HFF-Myc (cell line): ENCODE data around the gene RUNX2.

Experiments used
- DNase-seq: peaks from one replicate; pipeline ENCODE4 v3.0.0-alpha.2; 2011; ENCODE audit warnings: low read depth; ENCODE audit errors: extremely low read depth
- H3K4me3 ChIP-seq: replicated peaks from 2 replicates; pipeline ENCODE4 v1.5.1; 2011; ENCODE audit warnings: low read depth, mild to moderate bottlenecking, control low read depth, low read length
- TF ChIP-seq, protein P1 (sequence below): IDR thresholded peaks from 2 replicates; pipeline ENCODE4 v1.5.1; 2012; ENCODE audit warnings: mild to moderate bottlenecking, low read depth, low read length, control low read depth; ENCODE audit errors: missing control alignments

RUNX2 gene

DNA sequence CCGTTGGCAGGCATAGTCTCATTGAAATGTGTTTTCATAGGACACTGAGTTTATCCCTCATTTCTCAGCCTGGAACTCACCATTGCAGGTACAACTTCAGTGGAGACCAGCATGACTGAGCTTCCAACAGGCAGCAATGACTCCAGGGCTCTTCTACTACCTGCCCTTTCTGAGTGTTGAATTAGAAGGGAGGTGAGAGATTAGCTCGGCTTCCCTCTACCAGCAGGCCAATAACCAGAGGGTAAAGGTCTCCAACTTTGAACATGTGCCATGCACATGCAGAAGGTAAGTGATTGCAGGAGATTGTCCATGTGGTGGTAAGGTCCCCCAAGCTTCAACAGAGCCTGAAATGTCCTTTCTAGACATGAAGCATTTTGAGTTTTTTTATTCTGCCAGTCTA lies 283.4 kb downstream of the RUNX2 start:
- H3K4me3 ChIP-seq: no peak overlapping the region
- TF ChIP-seq, protein P1, sequence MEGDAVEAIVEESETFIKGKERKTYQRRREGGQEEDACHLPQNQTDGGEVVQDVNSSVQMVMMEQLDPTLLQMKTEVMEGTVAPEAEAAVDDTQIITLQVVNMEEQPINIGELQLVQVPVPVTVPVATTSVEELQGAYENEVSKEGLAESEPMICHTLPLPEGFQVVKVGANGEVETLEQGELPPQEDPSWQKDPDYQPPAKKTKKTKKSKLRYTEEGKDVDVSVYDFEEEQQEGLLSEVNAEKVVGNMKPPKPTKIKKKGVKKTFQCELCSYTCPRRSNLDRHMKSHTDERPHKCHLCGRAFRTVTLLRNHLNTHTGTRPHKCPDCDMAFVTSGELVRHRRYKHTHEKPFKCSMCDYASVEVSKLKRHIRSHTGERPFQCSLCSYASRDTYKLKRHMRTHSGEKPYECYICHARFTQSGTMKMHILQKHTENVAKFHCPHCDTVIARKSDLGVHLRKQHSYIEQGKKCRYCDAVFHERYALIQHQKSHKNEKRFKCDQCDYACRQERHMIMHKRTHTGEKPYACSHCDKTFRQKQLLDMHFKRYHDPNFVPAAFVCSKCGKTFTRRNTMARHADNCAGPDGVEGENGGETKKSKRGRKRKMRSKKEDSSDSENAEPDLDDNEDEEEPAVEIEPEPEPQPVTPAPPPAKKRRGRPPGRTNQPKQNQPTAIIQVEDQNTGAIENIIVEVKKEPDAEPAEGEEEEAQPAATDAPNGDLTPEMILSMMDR: no peak
- no peak for DNase-seq

DNA sequence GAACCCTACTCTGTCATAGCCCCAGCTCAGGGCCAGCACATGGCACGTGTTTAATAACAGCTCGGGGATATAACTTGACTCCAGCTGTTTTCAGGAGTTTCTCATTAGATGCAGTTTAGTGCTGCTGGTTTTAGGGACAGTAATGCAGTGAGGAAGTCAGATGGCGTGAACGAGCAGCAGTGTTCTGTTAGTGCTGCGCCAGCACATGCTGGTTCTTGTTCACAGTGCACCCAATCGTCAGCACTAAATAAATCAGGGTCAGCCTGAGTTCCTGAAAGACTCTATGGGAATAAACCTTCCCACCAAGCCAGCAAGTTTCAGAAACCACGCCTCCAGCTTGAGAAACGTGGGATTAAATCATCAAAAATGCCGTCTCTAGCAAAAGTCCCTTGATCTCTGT lies 285.5 kb downstream of the RUNX2 start:
- no peak overlapping the region for H3K4me3 ChIP-seq
- TF ChIP-seq, protein P1: no peak
- no peak for DNase-seq

DNA sequence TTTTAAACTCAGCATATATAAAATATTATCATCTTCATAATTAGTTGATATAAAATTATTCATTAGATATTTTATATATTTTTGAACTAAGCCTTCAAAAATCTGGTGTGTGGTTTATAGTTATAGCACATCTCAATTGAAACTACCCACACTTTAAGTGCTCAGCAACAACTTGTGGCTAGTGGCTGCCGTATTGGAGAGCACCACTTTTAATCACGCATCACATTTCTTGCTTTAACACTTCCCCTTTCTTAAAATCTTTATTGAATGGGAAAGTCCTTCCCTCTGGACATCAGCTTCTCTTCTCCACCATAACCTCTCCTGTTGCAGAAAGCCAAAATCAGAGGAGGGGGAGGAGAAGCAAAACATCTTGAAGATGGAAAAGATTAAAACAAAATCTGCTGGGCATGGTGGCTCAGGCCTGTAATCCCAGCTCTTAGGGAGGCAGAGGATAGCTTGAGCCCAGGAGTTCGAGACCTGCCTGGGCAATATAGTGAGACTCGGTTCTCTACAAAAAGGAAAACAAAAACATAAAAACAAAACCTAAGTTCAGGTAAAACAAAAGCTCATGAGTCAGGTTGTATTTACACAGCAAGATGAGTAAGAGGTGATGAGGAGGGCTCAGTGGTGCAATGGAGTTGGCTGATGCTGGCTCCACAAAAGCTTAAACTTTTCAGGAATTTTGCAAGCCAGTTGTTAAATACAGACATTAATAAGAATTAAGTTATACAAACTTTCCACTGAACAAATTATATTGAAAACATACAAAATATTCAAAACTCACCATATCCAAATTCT lies 286.6 kb downstream of the RUNX2 start:
- TF ChIP-seq, protein P1: no peak
- no peak for DNase-seq
- H3K4me3 ChIP-seq: no peak overlapping the region

DNA sequence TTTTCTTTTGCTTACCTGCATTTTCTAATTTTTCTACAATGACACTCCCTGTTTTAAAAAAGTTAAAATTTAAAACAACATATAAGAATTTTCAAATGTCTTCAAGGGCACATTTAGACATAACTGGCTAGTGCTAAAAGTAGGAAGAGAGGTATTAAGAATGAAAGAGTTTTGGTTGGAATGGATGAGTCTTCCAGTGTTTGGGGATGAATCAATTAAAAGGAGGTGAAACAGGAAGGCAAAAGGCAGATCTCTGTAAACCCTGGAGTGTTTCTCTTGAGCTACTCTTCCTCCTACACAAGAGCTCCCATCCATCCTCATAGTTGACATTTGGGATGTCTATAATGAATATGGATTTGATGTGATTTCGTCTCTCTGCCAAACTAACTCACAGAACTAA lies 288.1 kb downstream of the RUNX2 start:
- no peak for DNase-seq
- TF ChIP-seq, protein P1: no peak
- no peak overlapping the region for H3K4me3 ChIP-seq

DNA sequence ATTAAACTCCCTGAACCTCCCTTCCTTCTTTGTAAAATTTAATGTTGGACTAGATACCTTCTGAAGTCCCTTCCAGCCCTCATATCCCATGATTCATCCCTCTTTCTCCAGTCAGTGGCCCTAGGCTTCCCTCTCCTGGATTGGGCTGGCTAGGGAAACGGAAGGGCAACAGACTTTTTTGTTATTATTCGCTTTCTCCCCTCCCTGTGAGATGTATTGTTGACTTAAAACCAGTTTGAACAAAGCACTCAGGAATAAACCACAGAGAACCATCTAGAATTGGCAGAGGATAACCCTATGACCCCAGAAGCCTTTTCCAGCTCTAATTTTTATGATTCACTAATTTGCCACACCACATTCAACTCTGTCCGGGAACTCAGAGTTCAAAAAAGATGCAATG lies 289.3 kb downstream of the RUNX2 start:
- TF ChIP-seq, protein P1: no peak
- H3K4me3 ChIP-seq: no peak overlapping the region
- no peak for DNase-seq

DNA sequence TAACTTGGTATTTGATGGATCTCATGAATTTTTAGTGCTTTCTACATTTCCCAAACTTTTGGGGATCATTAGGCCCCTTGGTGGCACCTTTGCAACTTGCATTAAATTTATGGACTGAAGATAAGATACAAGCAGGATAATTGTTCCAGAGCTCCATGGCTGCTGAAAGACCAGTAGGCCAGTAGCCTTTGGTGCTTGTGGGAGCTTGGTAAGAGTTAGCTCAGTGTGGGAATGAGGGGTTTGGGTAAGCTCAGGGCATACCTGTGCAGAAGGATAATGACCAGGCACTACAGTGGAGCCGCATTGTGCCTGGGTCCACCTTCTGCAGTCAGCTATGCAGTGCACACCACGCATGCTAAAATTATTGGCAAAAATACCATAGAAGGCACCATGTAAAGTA lies 290.1 kb downstream of the RUNX2 start:
- no peak overlapping the region for H3K4me3 ChIP-seq
- TF ChIP-seq, protein P1: no peak
- DNase-seq: no peak
